SU-DHL-6 (cell line): ENCODE results near the gene PTGIS.

Experiments used
- EZH2phosphoT487 ChIP-seq: fragments of 200-600 bp; sonication (generic), shearing (Covaris generic); conservative IDR thresholded peaks from 2 replicates; pipeline ENCODE4 v1.6.1; 2018; ENCODE audit warnings: mild to moderate bottlenecking, antibody characterized with exemption, low read length, moderate library complexity, mixed read lengths
- TF ChIP-seq, protein P1 (sequence below): fragments of 200-600 bp; sonication (generic); IDR thresholded peaks from one replicate; pipeline ENCODE4 v1.5.1; 2017; ENCODE audit warnings: antibody characterized with exemption, mild to moderate bottlenecking, low read length, moderate library complexity; ENCODE audit not compliant: insufficient read depth, poor library complexity, severe bottlenecking

DNA sequence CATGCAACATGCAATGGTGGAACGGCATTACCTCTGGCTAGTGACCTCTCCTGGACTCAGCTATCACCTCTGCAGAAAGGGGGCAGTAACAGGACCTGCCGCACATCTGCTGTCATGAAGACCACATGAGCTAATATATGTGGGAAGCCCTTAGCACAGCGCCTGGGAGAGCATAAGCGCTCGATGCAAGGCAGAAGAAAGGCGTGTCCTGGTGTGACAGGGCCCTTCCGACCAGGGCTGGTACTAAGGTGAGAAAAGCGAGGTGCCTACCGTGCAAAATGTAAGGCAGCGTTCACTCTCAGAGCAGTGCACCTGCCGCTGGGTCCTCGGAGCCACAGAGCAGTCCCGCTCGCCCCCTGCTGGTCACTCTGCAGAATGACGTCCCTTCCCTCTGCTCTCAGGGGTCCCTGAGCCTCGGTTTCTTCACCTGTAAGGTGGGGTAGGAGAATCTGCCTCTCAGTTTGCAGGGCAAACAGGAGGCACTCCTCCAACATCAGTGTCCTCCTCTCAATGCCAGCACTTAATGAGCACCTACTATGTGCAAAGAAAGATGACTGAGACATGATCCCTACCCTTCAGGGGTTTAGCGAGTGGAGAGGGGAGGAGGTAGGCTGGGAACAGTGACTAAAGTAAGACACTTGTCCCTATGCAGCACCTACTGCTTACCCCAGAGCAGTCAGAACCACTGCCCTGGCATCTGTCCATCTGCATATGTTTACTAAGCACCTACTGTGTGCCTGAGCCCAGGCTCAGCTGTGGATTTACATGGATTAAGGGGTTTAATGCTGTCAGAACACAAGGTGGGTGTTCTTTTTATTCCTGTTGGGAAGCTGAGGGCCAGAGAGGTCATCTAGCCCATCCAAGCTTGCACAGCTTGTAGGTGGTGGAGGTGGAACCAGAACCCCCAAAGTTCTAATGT lies 41.1 kb upstream of the PTGIS start:
- TF ChIP-seq, protein P1, sequence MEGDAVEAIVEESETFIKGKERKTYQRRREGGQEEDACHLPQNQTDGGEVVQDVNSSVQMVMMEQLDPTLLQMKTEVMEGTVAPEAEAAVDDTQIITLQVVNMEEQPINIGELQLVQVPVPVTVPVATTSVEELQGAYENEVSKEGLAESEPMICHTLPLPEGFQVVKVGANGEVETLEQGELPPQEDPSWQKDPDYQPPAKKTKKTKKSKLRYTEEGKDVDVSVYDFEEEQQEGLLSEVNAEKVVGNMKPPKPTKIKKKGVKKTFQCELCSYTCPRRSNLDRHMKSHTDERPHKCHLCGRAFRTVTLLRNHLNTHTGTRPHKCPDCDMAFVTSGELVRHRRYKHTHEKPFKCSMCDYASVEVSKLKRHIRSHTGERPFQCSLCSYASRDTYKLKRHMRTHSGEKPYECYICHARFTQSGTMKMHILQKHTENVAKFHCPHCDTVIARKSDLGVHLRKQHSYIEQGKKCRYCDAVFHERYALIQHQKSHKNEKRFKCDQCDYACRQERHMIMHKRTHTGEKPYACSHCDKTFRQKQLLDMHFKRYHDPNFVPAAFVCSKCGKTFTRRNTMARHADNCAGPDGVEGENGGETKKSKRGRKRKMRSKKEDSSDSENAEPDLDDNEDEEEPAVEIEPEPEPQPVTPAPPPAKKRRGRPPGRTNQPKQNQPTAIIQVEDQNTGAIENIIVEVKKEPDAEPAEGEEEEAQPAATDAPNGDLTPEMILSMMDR: peak; percentile 86
- no peak for TF ChIP-seq EZH2phosphoT487
